Measurements from ENCODE around the gene INF2.

The INF2 gene

GRCh38 chr14:104731320-104732294, 42.2 kb downstream of the INF2 start:
- FAIRE-seq, result no peak
- DNase-seq (ENCODE audit: insufficient read length, low spot score), result no peak
- no peak for TF ChIP-seq SPI1 (IDR thresholded peaks at IDR 0.05; ENCODE audit: low read depth, low read length)
- TF ChIP-seq POLR2A (IDR thresholded peaks at IDR 0.05; ENCODE audit: low read depth, low read length), result no peak
- TF ChIP-seq POLR2AphosphoS5 (IDR thresholded peaks at IDR 0.05; ENCODE audit: low read depth, low read length), result no peak
- no peak for TF ChIP-seq POU2F2 (IDR thresholded peaks at IDR 0.05; ENCODE audit: low read depth, low read length)
- TF ChIP-seq PAX5 (IDR thresholded peaks at IDR 0.05; ENCODE audit: insufficient read depth, low read length, severe bottlenecking), result no peak
- no peak for TF ChIP-seq TAF1 (IDR thresholded peaks at IDR 0.05; ENCODE audit: low read depth, low read length)

GRCh38 chr14:104732355-104732804, 43.0 kb downstream of the INF2 start:
- no peak for DNase-seq (ENCODE audit: insufficient read length, low spot score)
- no peak for TF ChIP-seq POLR2AphosphoS5 (IDR thresholded peaks at IDR 0.05; ENCODE audit: low read depth, low read length)

GRCh38 chr14:104732931-104733681, 43.7 kb downstream of the INF2 start:
- FAIRE-seq, result no peak
- DNase-seq (ENCODE audit: insufficient read length, low spot score), result no peak
- TF ChIP-seq POLR2A (IDR thresholded peaks at IDR 0.05; ENCODE audit: low read depth, low read length) (no peak), PAX5 (IDR thresholded peaks at IDR 0.05; ENCODE audit: insufficient read depth, low read length, severe bottlenecking) (no peak), SPI1 (IDR thresholded peaks at IDR 0.05; ENCODE audit: low read depth, low read length) (no peak)

More at GRCh38 chr14:104732355-104732804, 43.0 kb downstream of the INF2 start:
- FAIRE-seq, result no peak

- no peak for TF ChIP-seq PAX5 (IDR thresholded peaks at IDR 0.05; ENCODE audit: insufficient read depth, low read length, severe bottlenecking)
- no peak for FAIRE-seq
- no peak for DNase-seq (ENCODE audit: insufficient read length, low spot score)
Observed at GRCh38 chr14:104734051-104734587, 44.7 kb downstream of the INF2 start.

GRCh38 chr14:104734601-104734990, 45.2 kb downstream of the INF2 start:
- no peak for TF ChIP-seq TAF1 (IDR thresholded peaks at IDR 0.05; ENCODE audit: low read depth, low read length)
- no peak for TF ChIP-seq POLR2AphosphoS5 (IDR thresholded peaks at IDR 0.05; ENCODE audit: low read depth, low read length)
- TF ChIP-seq POU2F2 (IDR thresholded peaks at IDR 0.05; ENCODE audit: low read depth, low read length), result no peak
- TF ChIP-seq PAX5 (IDR thresholded peaks at IDR 0.05; ENCODE audit: insufficient read depth, low read length, severe bottlenecking), result no peak
- TF ChIP-seq POLR2A (IDR thresholded peaks at IDR 0.05; ENCODE audit: low read depth, low read length), result no peak
- TF ChIP-seq SPI1 (IDR thresholded peaks at IDR 0.05; ENCODE audit: low read depth, low read length), result no peak
- FAIRE-seq (no peak), DNase-seq (ENCODE audit: insufficient read length, low spot score) (no peak)

GRCh38 chr14:104734991-104735779, 45.8 kb downstream of the INF2 start:
- TF ChIP-seq POLR2A (IDR thresholded peaks at IDR 0.05; ENCODE audit: low read depth, low read length) (no peak), SPI1 (IDR thresholded peaks at IDR 0.05; ENCODE audit: low read depth, low read length) (no peak), PAX5 (IDR thresholded peaks at IDR 0.05; ENCODE audit: insufficient read depth, low read length, severe bottlenecking) (no peak), POU2F2 (IDR thresholded peaks at IDR 0.05; ENCODE audit: low read depth, low read length) (no peak), POLR2AphosphoS5 (IDR thresholded peaks at IDR 0.05; ENCODE audit: low read depth, low read length) (no peak), TAF1 (IDR thresholded peaks at IDR 0.05; ENCODE audit: low read depth, low read length) (no peak)
- DNase-seq (ENCODE audit: insufficient read length, low spot score), result no peak
- FAIRE-seq, result no peak

GRCh38 chr14:104735830-104736642, 46.6 kb downstream of the INF2 start:
- DNase-seq (ENCODE audit: insufficient read length, low spot score) (no peak), FAIRE-seq (no peak)
- TF ChIP-seq SPI1 (IDR thresholded peaks at IDR 0.05; ENCODE audit: low read depth, low read length) (no peak), POU2F2 (IDR thresholded peaks at IDR 0.05; ENCODE audit: low read depth, low read length) (no peak), TAF1 (IDR thresholded peaks at IDR 0.05; ENCODE audit: low read depth, low read length) (no peak), POLR2AphosphoS5 (IDR thresholded peaks at IDR 0.05; ENCODE audit: low read depth, low read length) (no peak), PAX5 (IDR thresholded peaks at IDR 0.05; ENCODE audit: insufficient read depth, low read length, severe bottlenecking) (no peak), POLR2A (IDR thresholded peaks at IDR 0.05; ENCODE audit: low read depth, low read length) (no peak)

- no peak for TF ChIP-seq POLR2A (IDR thresholded peaks at IDR 0.05; ENCODE audit: low read depth, low read length)
- no peak for TF ChIP-seq TAF1 (IDR thresholded peaks at IDR 0.05; ENCODE audit: low read depth, low read length)
- no peak for TF ChIP-seq PAX5 (IDR thresholded peaks at IDR 0.05; ENCODE audit: insufficient read depth, low read length, severe bottlenecking)
- TF ChIP-seq POLR2AphosphoS5 (IDR thresholded peaks at IDR 0.05; ENCODE audit: low read depth, low read length), result no peak
- no peak for TF ChIP-seq POU2F2 (IDR thresholded peaks at IDR 0.05; ENCODE audit: low read depth, low read length)
- FAIRE-seq, result no peak
- DNase-seq (ENCODE audit: insufficient read length, low spot score), result no peak
Observed at GRCh38 chr14:104738375-104739019, 49.1 kb downstream of the INF2 start.
